ENCODE results near the gene STON1.
A peak's percentile ranks its signal among the peaks of the same experiment; 100 is the strongest.
"Not testable (repeated sequence)": the region's sequence is repeated elsewhere in the genome, so short reads cannot be mapped to it uniquely, and the experiment has no call there.

STON1 gene

DNA sequence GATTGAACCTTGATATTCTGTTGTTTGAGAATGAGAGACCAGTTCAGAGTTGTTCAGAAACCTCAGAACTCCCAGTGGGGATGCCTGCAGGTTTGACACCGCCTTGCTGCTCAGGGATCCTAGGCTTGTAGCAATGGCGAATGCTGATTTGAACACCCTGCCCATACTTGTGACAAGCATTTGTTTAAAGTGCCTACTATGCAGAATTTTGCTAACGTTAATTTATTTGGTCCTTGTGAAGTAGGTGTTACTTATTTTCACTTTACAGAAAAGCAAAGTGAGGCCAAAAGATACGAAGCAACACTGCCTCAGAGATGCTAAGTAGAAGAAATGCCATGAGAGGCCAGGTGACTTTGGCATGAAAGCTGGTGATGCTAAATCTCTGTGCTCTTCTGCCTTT, 32.3 kb downstream of the STON1 start:
- no peak for DNase-seq
- intact Hi-C loops (cut with DNase I), result no loop called here

DNA sequence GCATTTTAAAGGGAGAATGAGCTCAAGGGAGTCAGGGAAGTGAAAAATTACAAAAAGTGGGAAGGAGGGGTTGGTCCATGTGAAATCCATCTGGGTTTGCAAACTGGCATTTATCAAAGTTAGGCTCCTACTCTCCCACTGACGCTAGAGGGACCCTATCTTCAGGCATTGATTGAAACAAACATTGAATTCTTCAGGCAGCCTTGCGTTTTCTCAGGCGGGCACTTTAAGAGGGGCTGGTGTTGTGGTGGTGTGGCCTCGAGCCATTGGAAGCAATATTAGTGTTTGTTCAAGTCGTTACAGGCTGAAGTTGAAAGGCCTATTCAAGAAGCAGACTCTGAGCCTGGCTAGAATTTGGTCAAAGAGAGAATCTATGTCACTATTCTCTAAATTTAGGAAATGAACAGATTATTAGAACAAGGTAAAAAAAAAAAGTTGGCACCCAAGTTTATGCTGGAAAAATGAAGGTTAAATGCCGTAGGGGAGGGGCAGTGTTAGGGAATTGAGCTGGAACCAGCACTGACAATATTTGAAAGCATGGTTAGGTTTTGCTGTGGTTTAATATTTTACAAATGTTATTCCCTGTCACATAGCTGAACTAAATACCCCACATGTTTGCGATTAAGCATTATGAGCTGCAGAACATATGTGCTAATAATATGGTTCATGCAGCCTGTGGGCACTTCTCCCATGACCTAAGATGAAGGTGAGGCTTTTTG, 36.8 kb downstream of the STON1 start:
- DNase-seq, result peak in 18 of 42 donors; percentile 10 to 59 (median 23)
- intact Hi-C loops (cut with DNase I), result no loop called here

DNA sequence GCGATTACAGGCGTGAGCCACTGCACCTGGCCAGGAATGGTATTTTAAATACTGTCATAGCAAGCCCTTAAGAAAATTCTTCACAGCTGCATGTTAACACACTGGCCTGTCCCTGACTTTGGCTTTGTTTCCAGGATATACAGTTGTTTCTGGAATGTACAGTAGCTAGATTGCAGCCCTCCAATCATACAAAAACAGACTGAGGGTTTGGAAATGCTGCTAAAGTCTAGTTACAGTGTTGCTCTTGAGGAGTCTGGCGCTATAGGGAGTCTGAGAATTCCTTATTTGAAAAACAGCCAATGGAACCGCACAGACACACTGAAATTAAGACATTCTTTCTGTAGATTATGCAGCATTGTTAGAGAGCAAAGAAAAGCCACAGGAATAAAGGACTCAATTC, 37.7 kb downstream of the STON1 start:
- DNase-seq, result no peak
- intact Hi-C loops (cut with DNase I), result no loop called here

DNA sequence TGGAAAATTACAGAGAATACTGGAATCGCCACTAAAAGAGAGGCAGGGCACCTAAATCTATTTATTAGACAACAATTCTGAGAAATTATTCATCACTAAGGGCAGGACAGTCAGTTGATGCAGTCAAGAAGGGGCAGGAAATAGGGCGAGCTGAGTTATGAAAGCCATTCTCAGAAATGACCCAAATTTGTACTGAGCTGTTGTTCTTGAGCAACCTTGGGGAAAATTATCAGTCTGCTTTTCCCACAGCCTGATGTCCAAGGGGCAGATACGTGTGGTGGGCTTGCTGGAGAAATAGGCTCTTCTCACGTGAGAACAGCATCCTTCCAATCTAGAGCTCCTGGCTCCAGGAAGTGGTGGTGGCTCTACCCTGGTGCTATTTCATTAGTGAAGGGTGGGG, 38.6 kb downstream of the STON1 start:
- intact Hi-C loops (cut with DNase I), result no loop called here
- no peak for DNase-seq

DNA sequence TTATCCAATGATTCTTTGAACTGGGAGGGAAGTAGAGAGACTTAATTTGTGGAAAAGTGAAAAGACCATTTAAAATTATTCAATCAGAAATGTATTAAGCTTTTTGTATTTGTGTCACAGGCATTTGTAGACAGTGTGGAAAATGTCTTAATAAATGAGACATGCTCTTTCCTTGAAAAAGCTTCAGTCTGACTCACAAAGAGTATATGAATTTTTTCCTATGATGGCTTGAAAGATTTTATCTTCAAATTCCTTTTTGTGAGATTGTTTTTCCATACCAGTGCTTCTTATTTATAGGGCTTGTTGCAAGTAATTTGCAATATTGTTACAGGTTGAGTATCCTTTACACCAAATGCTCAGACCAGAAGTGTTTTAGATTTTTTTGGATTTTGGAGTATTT, 39.5 kb downstream of the STON1 start:
- intact Hi-C loops (cut with DNase I), result no loop called here
- DNase-seq, result no peak

DNA sequence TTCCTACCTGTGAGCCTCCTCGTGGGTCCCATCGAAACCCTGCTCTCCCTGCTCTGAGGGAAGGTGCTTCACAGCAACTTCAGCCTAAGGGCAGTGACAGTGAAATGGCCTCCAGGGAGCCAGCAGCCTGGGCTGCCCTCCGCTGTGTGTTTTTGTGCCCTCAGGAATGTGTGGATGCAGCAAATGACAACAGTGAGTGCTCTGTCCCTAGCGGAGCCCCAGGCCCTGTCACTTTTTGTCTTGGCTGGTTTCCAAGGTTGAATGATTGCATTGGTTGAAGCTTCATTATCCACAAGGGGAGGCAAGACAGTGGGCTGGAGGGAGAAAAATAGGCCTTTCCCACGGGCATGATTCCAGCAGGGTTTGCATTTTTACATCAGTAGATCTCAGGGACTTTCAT, 42.9 kb downstream of the STON1 start:
- intact Hi-C loops (cut with DNase I), result no loop called here

DNA sequence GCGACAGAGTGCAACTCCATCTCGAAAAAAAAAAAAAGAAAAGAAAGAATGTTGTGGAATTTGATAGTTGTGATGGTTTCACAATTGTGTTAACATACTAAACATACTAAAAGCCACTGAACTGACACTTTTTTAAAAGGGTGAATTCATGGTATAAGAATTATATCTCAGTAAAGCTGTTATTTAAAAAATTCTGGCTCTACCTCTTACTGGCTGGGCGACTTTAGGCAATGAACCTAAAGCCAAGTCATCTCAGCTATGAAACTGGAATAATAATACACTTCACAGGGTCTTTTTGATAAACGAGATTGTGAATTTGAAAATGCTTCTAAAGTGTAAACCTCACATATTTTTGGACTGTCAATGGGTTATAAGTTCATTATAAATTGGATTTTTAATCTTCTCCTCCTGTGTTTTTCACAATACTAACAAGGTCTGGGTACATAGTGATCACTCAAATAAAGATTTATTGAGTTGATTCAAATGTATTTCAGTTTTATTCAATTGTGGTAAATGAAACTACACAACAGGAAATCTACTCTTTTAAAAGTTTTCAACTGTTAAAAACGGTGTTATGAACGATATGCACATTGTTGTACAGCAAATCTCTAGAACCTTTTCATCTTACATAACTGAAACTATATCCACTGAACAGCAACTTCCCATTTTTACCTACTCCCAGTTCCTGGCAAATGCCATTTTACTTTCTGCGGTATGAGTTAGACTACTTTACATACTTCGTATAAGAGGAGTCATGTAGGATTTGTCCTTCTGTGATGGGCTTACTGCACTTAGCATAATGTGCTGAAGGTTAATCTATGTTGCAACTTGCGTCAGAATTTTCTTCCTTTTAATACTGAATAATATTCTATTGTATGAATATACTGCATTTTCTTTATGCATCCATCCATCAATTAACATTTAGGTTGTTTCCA, 44.7 kb downstream of the STON1 start:
- intact Hi-C loops (cut with DNase I), result no loop called here
- DNase-seq, result peak in 1 of 42 donors; percentile 2

More for the DNA sequence above, 42.9 kb downstream of the STON1 start:
- DNase-seq, result peak in 1 of 42 donors; percentile 32

DNA sequence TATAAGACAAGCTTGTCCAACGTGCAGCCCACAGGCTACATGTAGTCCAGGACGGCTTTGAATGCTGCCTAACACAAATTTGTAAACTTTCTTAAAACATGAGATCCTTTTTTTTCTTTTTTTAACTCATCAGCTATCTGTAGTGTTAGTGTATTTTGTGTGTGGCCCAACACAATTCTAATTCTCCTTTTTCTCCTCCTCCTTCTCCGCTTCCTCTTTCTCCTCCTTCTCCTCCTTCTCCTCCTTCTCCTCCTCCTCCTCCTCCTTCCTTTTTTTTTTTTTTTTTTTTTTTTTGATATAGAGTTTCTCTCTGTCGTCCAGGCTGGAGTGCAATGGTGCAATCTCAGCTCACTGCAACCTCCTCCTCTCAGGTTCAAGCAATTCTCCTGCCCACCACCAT, 48.4 kb downstream of the STON1 start:
- intact Hi-C loops (cut with DNase I), result no loop called here

DNA sequence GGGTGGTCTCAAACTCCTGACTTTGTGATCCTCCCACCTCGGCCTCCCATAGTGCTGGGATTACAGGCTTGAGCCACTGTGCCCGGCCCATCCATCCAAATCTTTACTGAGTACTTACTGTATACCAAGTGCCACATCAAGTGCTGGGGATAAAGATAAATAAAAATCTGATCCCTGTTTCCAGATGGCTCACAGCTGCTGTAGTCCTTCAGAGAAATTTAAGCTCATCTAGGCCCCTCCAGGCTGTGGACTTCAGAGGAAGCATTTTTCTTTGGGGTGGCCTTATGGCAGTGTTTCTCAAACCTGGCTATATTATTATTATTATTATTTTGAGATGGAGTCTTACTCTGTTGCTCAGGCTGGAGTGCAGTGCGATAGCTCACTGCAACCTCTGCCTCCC, 54.0 kb downstream of the STON1 start:
- no peak for DNase-seq
- intact Hi-C loops (cut with DNase I), result no loop called here

More for the DNA sequence above, 48.4 kb downstream of the STON1 start:
- DNase-seq, result peak in 1 of 42 donors; percentile 7

DNA sequence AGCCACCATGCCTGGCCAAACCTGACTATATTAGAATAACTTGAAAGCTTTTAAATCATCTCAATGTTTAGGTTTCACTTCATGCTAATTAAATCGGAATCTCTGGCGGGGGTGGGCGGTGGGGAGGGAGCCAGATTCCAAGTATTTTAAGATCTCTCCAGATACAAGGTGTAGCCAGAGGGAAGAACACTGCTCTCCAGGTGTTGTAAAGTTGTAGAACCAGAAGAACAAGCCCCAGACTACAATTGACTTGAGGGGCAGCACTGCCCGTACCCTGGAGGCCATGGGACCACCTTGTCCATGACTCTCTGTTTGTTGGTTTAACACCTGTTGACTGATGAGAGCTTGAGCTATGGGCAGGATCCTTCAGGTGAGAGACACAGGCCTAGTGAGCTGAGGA, 54.6 kb downstream of the STON1 start:
- intact Hi-C loops (cut with DNase I), result no loop called here
- peak in 2 of 42 donors; percentile 7 to 25 for DNase-seq

DNA sequence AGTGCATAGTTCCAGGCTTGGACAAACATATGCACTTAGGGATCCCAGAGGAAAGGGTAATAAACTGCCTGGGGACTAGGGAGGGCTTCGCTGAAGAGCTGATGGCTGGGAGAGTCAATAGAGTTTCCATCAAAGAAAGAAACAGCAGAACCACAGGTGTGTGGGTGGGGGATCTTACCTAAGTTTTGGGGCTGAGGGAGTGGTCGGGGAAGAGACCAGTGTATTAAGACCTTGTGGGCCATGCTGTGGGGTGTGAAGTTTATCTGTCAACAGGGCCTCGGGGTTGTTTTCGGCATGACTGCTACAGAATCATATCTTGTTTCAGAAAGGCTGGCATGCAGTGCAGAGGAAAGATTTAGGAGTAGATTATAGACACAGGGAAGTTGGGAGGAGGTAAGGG, 56.5 kb downstream of the STON1 start:
- peak in 1 of 42 donors; percentile 12 for DNase-seq
- intact Hi-C loops (cut with DNase I), result no loop called here

DNA sequence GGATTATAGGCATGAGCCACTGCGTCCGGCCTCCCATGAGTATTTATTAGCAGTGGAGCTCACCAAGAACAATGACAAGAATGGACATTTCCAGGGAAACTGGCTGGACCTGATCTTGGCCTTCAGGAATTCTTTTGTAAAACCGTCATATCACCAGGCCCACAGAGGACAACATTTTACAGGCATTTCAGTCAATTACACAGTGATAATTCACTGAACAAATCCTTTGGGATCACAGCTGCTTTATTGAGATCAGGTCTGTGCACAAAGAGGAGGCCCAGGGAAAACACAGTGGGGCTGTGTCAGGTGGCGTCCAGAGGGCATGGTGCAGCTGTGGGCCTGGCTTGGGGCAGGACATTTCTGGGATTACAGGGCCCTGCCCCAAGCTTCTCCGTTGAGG, 57.6 kb downstream of the STON1 start:
- DNase-seq, result no peak
- intact Hi-C loops (cut with DNase I), result no loop called here

DNA sequence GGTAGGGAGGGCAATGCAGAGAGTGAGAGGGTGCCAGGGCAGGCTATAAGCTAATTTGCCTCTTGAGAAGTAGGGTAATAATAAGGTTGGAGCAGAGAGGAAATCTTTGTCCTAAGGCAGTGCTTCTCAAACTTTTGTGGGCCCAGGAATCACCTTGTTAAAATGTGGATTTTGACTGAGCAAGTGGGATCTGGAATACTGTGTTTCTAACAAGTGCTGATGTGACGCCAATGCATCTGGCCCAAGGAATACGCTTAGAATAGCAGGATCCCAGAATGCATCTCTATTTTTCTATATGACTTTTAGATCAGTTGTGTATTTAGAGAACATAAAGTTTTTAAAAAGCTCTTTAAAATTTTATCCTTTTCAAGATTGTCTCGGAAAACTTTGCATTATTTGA, 58.0 kb downstream of the STON1 start:
- intact Hi-C loops (cut with DNase I), result no loop called here

DNA sequence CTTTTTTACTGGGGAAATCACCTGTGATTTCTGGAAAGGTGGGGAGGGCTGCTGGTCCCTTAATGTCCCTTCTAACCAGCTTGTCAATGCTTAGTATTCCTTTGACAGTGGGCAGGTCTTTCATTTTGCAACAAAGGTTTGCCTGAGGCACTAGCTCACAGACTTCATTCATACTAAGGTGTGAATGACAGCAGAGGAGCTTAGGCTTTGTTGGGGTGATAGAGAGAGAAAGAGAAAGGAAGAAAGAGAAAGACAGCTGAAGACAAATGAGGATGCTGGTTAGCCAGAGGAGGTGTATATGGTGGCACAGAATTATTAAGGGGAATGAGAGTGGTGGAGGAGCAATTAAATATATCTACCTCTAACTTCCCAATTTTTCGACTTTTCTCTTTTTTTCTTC, 58.8 kb downstream of the STON1 start:
- peak in 1 of 42 donors; percentile 14 for DNase-seq
- intact Hi-C loops (cut with DNase I), result no loop called here

More for the DNA sequence above, 58.0 kb downstream of the STON1 start:
- peak in 1 of 42 donors; percentile 28 for DNase-seq

DNA sequence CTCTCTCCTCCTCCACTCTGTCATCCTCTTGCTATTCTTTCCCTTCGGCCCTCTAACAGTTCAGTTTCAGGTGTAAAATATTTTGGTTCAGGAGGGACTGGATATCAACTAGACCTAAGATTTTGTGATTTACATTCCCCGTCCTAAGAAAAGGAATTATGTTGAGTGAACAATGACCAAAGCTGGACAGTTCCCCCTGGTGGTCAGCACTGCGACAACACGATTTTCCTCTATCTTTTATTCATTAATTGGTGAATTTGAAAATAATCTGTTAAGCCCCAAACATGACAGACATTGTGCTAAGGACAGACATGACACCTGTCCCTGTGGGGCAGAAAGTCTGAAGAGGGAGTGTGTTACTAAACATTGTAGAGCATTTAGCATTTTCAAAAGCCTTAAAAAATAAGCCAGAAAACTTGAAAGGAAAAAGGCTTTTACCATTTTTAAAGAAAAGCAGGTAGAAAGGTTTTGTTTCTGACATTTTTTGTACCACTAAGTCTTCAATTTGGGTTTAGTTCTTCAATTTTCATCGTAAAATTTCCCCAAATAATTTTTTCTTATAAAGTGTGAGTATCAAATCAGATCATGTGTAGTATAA, 59.3 kb downstream of the STON1 start:
- intact Hi-C loops (cut with DNase I), result no loop called here
- DNase-seq, result peak in 39 of 42 donors; percentile 8 to 87 (median 60)

DNA sequence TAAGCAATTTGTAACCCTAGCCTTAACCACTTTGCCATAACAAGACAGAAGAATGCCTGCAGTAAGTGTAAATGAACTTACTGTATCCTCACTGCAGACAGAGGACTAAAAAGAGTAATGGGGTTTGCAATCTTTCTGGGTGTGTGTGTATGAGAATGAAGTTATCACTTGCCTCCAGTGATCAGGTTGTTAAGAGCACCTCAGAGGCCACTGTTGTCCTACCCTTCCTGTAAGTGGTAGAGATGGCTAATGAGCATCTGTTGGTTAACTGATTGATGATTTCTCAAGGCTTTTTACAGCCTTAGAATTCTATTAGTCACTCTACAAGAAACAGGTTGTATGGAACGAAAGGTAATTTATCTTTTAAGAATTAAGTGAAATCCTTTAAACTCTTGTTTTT, 60.1 kb downstream of the STON1 start:
- intact Hi-C loops (cut with DNase I), result no loop called here
- DNase-seq, result no peak

DNA sequence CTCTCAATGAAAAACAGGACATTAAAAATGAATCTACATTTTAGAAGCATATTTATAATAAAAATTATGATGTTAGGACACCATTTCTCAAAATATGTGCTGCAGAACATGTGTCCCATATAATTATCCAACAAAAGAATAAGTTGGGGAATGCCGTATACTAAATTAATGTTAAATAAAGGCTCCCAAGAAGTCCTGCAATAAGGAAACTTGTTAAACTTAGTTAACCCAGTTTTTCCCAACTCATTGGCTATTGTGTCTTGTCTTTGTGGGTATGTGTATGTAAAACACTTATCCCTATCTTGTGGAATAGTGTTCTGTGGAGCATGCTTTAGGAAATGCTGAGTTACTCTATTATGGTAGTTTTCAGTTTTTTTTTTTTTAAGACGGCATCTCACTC, 62.1 kb downstream of the STON1 start:
- intact Hi-C loops (cut with DNase I), result no loop called here

DNA sequence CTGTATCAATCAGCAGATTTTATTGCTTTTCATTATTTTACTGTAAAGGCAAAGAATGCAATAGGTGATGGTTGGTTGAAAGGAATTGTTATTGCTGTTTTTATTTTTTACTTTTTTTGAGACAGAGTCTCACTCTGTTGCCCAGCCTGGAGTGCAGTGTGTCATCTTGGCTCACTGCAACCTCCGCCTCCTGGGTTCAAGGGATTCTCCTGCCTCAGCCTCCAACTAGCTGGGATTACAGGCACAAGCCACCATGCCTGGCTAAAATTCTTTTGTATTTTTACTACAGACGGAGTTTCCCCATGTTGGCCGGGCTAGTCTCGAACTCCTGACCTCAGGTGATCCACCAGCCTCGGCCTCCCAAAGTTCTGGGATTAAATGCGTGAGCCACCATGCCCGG, 66.8 kb downstream of the STON1 start:
- DNase-seq; intact Hi-C loops (cut with DNase I): not testable (repeated sequence)

More for the DNA sequence above, 62.1 kb downstream of the STON1 start:
- no peak for DNase-seq

DNA sequence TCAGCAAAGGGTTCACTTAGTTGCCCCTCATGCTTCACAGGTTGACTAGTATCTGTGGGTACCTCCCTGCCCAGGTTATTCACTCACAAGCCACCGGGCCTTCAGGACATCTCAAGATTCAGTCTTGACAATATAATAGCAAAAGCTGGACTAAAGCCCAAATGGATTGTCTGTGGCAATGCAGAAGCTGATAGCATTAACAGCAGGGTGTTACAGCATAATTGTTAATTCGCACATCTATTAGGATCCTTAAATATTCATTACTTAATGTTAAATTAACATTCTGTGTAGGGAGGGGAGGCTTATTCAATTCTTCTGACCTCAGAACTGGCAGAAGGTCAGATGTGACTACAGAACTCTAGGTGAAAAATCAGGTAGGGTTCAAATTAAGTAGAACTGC, 67.5 kb downstream of the STON1 start:
- no peak for DNase-seq
- intact Hi-C loops (cut with DNase I), result no loop called here

Measured in head of caudate nucleus (tissue), 42 donors.